GM21515 (cell line): ENCODE measurements around the gene LCN12.
A peak's percentile ranks its signal among the peaks of the same experiment; 100 is the strongest.

Experiments
- ATAC-seq: cut with Tn5 transposase; IDR thresholded peaks from one replicate; pipeline ENCODE4 v1.9.1; 2021; ENCODE audit not compliant: unreplicated experiment

LCN12 gene

DNA sequence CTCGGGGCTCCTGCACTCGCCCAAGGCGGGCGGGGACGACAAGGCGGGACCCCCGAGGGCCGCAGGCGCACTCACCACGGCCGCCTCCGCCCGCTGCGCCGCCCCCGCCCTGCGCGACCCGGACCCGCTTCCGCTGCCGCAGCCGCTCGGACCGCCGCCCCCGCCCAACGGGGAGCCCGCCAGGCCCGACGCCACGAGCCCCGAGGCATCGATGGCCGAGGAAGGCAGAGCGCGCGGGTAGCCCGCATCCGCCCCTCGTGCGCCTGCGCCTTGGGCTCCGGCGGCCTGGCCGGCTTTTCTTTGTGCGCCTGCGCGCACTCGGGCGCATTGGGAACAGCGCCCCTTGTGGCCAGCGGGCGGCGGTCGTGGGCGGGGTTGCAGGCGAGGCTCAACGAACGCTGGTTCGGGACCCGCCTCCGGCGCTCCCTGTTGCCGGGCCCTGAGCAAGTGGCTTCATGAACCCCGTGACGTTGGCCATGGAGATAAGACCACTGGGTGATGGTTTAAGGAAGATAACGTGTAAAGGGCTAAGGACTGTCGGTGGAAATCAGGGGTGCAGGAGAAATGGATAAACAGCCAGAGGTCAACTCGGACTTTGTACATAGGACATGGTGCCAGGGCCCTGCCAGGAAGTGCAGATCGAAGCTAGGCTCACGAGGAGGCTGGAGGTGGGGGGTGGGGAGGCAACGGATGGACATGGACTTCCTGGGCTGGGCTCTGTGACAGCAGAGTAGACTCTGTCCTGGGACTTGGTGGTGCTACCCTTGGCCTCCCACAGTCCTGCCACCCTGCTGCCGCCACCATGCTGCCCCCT, 7.3 kb upstream of the LCN12 start, which contains the start of the genes C8G and FBXW5:
C8G (plus strand) TSS at position 725 of the 814 bp plus-strand sequence; CDS start at position 803, 78 bp downstream.
FBXW5 (minus strand) TSS at position 220 of the 814 bp plus-strand sequence. CDS start 655 bp downstream, outside the sequence.
- ATAC-seq = peak; percentile 60

DNA sequence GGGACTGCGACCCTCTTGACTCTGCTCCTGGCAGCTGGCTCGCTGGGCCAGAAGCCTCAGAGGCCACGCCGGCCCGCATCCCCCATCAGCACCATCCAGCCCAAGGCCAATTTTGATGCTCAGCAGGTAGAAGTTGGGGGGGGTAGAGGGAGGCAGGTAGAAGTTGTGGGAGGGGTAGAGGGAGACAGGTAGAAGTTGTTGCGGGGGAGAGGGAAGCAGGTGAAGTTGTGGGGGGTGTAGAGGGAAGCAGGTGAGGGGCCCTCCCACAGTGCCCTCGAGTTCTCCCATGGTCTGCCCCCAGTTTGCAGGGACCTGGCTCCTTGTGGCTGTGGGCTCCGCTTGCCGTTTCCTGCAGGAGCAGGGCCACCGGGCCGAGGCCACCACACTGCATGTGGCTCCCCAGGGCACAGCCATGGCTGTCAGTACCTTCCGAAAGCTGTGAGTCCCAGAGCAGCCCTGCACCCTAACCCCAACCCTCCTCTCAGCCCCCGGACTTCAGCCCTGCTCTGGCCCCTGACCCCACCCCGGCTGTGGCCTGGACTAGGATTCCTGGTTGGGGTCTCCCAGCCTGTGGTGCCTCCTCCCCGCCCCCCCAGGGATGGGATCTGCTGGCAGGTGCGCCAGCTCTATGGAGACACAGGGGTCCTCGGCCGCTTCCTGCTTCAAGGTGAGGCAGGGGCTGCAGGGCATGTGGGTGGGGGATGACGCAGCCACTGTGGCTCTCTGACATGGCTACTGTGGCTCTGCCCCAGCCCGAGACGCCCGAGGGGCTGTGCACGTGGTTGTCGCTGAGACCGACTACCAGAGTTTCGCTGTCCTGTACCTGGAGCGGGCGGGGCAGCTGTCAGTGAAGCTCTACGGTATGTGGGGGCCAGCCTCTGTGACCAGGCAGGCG, 6.5 kb upstream of the LCN12 start:
- no peak for ATAC-seq

GRCh38 chr9:136946228-136947027, 5.6 kb upstream of the LCN12 start:
- ATAC-seq = no peak

DNA sequence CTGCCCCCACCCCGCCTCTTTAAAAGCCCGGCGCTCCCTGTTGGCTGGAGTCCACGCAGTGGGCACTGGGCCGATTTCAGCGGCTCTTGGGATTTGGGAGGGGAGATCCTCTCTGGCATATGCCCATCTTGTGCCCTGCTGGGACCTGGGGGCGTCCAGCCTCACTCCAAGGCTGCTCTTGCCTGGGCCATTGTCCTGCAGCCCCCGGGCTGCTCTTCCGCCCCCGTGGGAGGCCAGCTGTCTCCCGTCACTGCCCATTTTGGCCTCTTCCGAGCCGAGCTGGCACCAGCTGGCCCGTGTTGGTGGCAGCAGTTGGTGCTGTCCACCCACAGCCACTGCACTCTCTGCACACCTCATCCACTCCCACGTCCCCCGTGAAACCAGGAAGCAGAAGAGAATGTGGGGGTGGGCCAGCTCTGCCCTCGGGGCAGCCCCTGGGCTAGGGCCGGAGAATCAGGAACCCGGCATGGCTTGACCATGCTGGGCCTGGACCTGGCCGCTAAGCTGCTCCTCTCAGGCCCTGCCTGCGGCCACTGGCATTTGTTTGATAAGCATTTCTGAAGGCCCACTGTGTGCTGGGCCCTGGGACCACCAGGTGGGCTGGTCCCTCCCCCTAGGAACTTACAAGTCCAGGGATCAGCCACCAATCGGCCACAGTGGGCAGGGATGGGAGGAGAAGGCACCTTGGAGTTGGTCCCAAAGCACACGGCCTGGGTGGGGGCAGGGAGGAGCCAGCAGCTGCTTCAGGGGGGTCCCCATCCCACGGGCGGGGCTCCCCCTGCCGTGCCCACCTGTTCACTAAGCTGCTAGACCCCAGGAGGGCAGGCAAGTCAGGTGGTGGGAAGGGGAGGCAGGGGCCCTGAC, 4.8 kb upstream of the LCN12 start:
- no peak for ATAC-seq

DNA sequence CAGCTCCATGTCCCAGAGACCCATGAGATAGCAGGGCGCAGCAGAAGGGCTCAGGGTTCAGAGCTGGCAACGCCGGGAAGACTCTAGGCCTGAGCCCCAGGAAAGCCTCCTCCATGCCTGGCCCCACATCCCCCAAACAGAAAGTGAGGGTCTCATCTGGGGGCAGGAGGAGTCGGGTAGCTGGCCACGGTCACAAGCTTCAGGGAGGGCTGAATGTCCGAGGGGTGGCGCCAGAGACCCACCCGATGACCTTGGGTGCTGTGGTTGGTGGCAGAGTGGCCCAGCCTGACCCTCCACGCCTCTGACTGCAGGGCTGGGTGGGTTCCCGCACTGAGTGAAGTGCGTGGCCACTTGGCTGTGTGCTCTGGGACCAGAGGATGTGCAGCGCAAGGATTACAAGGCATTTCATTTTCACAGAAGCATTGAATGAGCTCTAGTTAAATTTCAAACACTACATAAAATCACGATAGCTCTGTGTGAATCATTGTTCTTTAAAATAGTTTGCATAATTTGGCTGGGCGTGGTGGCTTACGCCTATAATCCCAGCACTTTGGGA, 4.0 kb upstream of the LCN12 start:
- no peak for ATAC-seq

DNA sequence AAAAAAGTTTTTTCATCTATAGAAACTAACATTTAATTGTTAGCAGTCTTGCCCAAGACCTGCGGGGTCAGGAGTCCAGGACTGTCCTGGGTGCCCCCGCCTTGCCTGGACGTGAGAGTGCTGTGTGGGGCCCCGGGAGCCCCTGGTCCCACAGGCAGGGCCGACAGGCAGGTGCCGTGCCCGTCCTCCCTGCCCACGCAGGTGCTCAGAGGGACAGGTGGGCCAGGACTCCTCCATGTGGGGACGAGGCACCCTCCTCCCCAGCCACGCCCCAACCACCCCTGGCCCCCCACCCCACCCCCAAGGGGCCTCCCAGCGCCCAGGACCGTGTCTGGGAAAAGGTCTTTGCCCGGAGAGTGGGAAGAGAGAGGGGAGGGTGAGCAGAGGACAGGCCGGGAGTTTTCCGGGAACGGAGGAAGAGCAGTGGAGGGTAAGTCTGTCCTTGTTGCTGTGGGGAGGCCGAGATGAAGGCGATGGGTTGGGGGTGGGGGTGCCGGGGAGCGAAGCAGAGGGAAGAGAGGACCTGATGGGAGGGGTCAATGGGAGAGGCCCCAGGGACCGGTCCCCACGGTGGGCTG, 2.7 kb upstream of the LCN12 start:
- ATAC-seq = no peak

GRCh38 chr9:136949817-136950655, 2.0 kb upstream of the LCN12 start:
- no peak for ATAC-seq

DNA sequence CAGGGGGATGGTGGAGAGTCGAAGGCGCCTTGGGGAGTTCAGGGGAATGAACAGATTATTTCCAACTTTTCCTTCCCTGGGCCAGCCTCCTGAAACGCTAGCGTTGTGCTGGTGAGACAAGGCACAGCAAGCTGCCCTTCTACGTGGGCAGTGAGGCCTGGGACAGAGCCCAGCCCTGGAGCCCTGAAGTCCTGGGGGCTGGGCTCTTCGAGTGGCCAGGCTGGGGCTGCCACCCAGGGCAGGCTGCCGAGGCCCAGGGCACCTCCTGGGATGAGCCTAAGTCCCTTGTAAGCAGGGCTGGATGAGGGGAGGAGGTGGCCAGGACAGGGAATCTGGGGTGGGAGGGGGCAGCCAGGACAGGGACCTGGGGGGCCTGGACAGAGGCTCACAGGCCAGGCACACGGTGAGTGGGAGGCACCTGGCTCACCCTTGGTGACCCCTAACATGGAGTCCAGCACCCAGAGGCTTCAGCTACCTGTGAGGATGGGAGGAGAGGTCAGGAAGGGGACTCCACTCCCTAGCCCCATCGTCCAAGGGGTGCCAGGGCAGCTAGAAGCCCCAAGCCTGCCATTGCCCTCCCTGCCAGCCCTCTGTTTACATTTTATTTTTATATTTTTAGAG, 1.3 kb upstream of the LCN12 start:
- no peak for ATAC-seq

DNA sequence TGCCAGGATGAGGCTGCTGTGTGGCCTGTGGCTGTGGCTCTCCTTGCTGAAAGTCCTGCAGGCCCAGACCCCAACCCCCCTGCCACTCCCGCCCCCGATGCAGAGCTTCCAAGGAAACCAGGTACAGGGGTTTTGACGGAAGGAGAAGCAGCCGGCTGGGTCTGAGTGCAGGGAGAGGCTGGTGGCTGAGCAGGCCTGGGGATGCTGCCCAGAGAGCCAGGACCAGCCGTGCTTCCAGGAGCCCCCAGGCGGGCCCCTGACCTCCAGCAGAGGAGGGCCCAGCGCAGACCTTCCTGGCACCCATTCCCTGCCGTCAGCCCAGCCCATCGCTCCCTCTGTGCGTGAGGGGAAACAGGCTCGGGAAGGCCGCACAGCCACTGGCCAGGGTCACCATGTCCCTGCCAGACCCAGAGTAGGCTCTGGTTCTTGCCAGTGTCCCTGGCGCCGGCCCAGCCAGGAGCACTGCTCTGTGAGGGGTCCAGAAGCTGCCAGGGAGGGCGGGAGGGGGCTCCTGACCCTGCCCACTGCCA, 313 bp downstream of the LCN12 start:
- no peak for ATAC-seq

GRCh38 chr9:136952876-136953770, 1.1 kb downstream of the LCN12 start:
- no peak for ATAC-seq

- ATAC-seq = no peak
These were observed 1.7 kb downstream of the LCN12 start for GRCh38 chr9:136953771-136954269.

GRCh38 chr9:136954270-136955083, 2.4 kb downstream of the LCN12 start:
- ATAC-seq = no peak

- no peak for ATAC-seq
These were observed 3.3 kb downstream of the LCN12 start for GRCh38 chr9:136955202-136955942.

- ATAC-seq = no peak
These were observed 3.9 kb downstream of the LCN12 start for GRCh38 chr9:136955943-136956335.

DNA sequence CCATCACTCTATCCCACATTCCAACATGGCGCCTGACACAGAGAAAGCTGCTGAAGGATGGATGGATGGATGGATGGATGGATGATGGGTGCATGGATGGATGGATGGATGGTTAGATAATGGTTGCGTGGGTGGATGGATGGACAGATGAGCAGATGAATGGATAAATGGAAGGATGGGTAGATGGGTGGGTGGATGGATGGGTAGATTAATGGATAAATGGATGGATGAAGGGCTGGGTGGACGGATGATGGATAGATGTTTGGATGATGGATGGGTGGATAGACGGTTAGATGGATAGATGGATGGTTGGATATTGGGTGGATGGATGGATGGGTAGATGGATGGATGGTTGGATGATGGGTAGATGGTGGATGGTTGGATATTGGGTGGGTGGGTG, 4.5 kb downstream of the LCN12 start:
- ATAC-seq = no peak
